ENCODE results near the gene LILRB2. TPM values are rescaled to one million over a fixed set of nuclear protein-coding genes. Genes with fewer than 3 reads are reported as not detected.
A peak's percentile ranks its signal among the peaks of the same experiment; 100 is the strongest.
"Not testable (repeated sequence)": the region's sequence is repeated elsewhere in the genome, so short reads cannot be mapped to it uniquely, and the experiment has no call there.

The LILRB2 gene
- total and polyA plus RNA-seq, 11 donors, result 0.83 to 43.6 (median 1.7) TPM

- Histone ChIP-seq H3K27me3 (peaks cover 0 to 12% (median 0%) of the 10 kb centered on the region in 9 donors), H3K27ac (peak overlapping the region in 5 of 12 donors; percentile 6 to 87 (median 34)), H3K36me3 (no peaks in the 10 kb centered on the region), H3K4me1 (peaks cover 0 to 26% (median 0%) of the 10 kb centered on the region in 12 donors), H3K9me3 (no peaks in the 10 kb centered on the region), H3K4me3 (no peak overlapping the region)
- ATAC-seq (peak in 1 of 4 donors; percentile 14), DNase-seq (no peak)
- WGBS, 4 donors, result 82 to 88% (median 85%) methylated on average over 17 to 20 of the region's 20 CpGs
- intact Hi-C loops (cut with DNase I), result loop anchor here in 1 of 10 donors (2.0 kb wide), 1 partner anchor 25 kb away; the partner anchor contains the start of gene LILRB3
- no peak for TF ChIP-seq CTCF (IDR thresholded peaks at IDR 0.05)
- TF ChIP-seq POLR2A (IDR thresholded peaks at IDR 0.05), result no peak
Observed at GRCh38 chr19:54247106-54247930, 33.6 kb downstream of the LILRB2 start.

- intact Hi-C loops (cut with DNase I), result loop anchor here in 1 of 10 donors (2.0 kb wide), 1 partner anchor 23 kb away; the partner anchor contains the start of gene LILRB3
- H3K27ac ChIP-seq, result no peak overlapping the region
- DNase-seq (no peak), ATAC-seq (no peak)
- no peak for TF ChIP-seq POLR2A (IDR thresholded peaks at IDR 0.05)
- no peak for TF ChIP-seq CTCF (IDR thresholded peaks at IDR 0.05)
- H3K4me1 ChIP-seq, result peaks cover 0 to 26% (median 0%) of the 10 kb centered on the region in 12 donors
- no peak overlapping the region for H3K4me3 ChIP-seq
- H3K27me3 ChIP-seq, result peaks cover 0 to 7% (median 0%) of the 10 kb centered on the region in 9 donors
- H3K36me3 ChIP-seq, result no peaks in the 10 kb centered on the region
- WGBS, 4 donors, result 69 to 84% (median 71%) methylated on average over 3 of the region's 3 CpGs
- no peaks in the 10 kb centered on the region for H3K9me3 ChIP-seq
Observed at GRCh38 chr19:54245936-54246335, 35.0 kb downstream of the LILRB2 start.

- ATAC-seq; H3K36me3 ChIP-seq; H3K9me3 ChIP-seq; H3K27ac ChIP-seq; H3K4me3 ChIP-seq; DNase-seq; intact Hi-C loops (cut with DNase I): not testable (repeated sequence)
- WGBS, 4 donors, result 59 to 66% (median 63%) methylated on average over 5 to 7 of the region's 8 CpGs; no CpG with 5 or more reads in 1 of the 4 donors
- Histone ChIP-seq H3K4me1 (peaks cover 0 to 28% (median 0%) of the 10 kb centered on the region in 12 donors), H3K27me3 (peaks cover 0 to 16% (median 0%) of the 10 kb centered on the region in 9 donors)
Observed at GRCh38 chr19:54243809-54244208, 37.1 kb downstream of the LILRB2 start.

GRCh38 chr19:54242646-54243045 lies 38.3 kb downstream of the LILRB2 start, which contains the start of gene LILRA6:
TSS of gene LILRA6 (minus strand) at chr19:54242790.
- WGBS, 4 donors, result 65 to 80% methylated on average over 6 of the region's 6 CpGs; no CpG with 5 or more reads in 2 of the 4 donors
- H3K36me3 ChIP-seq; H3K4me3 ChIP-seq; H3K9me3 ChIP-seq; H3K27ac ChIP-seq; intact Hi-C loops (cut with DNase I): not testable (repeated sequence)
- DNase-seq, result peak in 3 of 5 donors; percentile 48 to 59 (median 56)
- Histone ChIP-seq H3K27me3 (peaks cover 0 to 22% (median 0%) of the 10 kb centered on the region in 9 donors), H3K4me1 (peaks cover 0 to 17% (median 0%) of the 10 kb centered on the region in 12 donors)
- peak; percentile 50 to 85 (median 78) for ATAC-seq

- DNase-seq; intact Hi-C loops (cut with DNase I); H3K4me3 ChIP-seq; H3K36me3 ChIP-seq; H3K9me3 ChIP-seq; H3K27ac ChIP-seq: not testable (repeated sequence)
- Histone ChIP-seq H3K4me1 (peaks cover 0 to 13% (median 0%) of the 10 kb centered on the region in 12 donors), H3K27me3 (peaks cover 0 to 18% (median 0%) of the 10 kb centered on the region in 9 donors)
- peak in 1 of 4 donors; percentile 43 for ATAC-seq
- WGBS, 4 donors, result 69 to 74% (median 71%) methylated on average over 1 to 4 of the region's 4 CpGs; no CpG with 5 or more reads in 1 of the 4 donors
Observed at GRCh38 chr19:54242234-54242633, 38.7 kb downstream of the LILRB2 start.

GRCh38 chr19:54240372-54241336 lies 40.3 kb downstream of the LILRB2 start:
- DNase-seq; H3K27ac ChIP-seq; ATAC-seq; H3K4me1 ChIP-seq; intact Hi-C loops (cut with DNase I); H3K4me3 ChIP-seq; H3K36me3 ChIP-seq; H3K9me3 ChIP-seq: not testable (repeated sequence)
- peaks cover 0 to 20% (median 0%) of the 10 kb centered on the region in 9 donors for H3K27me3 ChIP-seq
- WGBS, 4 donors, result 57 to 66% (median 64%) methylated on average over 9 to 19 of the region's 22 CpGs

GRCh38 chr19:54239491-54240371 lies 41.2 kb downstream of the LILRB2 start:
- not testable (repeated sequence) for H3K36me3 ChIP-seq, H3K27ac ChIP-seq, H3K4me3 ChIP-seq, DNase-seq, H3K9me3 ChIP-seq, H3K4me1 ChIP-seq
- peaks cover 0 to 24% (median 0%) of the 10 kb centered on the region in 9 donors for H3K27me3 ChIP-seq
- ATAC-seq, result peak in 2 of 4 donors; percentile 38 to 44
- WGBS, 4 donors, result 68 to 77% (median 73%) methylated on average over 6 to 16 of the region's 21 CpGs
- intact Hi-C loops (cut with DNase I), result loop anchor here in 2 of 10 donors (2.0 kb wide), 1 partner anchor 17 kb away; the partner anchor contains the start of gene LILRB3 (in 2 of the 2)
